HepG2 (cell line): ENCODE results near the gene TMEM187.

ENCODE experiments used
- ELF4 ChIP-seq: sonication (generic); formaldehyde crosslinking; IDR thresholded peaks from 2 replicates; pipeline ENCODE4 v1.5.0; 2020; ENCODE audit warnings: missing genetic modification reagents, mild to moderate bottlenecking, moderate library complexity, borderline replicate concordance
- ZNF552 ChIP-seq: sonication (generic); formaldehyde crosslinking; IDR thresholded peaks from 2 replicates; pipeline ENCODE4 v1.9.0; 2022; ENCODE audit warnings: missing genetic modification reagents, mild to moderate bottlenecking, borderline replicate concordance
- TF ChIP-seq, protein P1 (sequence below): sonication (generic); formaldehyde crosslinking; IDR thresholded peaks from 2 replicates; pipeline ENCODE4 v1.4.0; 2020; ENCODE audit warnings: low read depth, missing genetic modification reagents
- TF ChIP-seq, protein P2 (sequence below): sonication (generic); formaldehyde crosslinking; IDR thresholded peaks from 2 replicates; pipeline ENCODE4 v1.5.0; 2020; ENCODE audit warnings: mild to moderate bottlenecking, missing genetic modification reagents, moderate library complexity

DNA sequence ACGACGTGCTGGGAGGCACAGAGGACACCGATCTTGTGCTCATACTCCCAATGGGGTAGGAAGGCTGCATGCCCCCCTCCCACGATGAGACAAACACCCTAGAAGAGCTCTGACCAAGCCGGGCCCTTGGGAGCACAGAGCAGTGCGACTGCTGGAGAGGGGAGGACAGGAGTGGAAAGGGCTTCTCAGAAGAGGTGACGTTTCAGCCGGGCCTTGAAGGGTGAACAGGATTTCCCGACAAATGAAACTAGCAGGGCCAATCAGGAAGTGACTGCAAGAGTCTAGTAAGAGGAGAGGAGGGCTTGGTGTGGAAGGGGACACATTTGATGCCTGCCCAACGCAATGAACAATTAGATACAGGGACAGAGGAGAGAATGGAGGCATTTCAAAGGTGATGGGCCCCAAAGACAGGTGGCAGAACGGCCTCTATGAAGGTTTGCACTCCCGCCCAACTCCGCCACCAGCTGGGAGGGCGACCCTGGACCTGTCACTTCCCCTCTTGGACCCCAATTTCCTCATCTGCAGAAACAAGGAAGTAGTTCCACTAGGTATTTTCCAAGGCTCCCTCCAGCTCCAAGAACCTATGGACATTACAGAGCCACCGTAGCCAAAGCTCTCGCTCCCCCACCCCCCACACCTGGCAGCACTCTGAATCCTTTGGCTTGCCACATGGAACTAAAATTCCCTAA is 4.9 kb upstream of the TMEM187 start:
- TF ChIP-seq, protein P1, sequence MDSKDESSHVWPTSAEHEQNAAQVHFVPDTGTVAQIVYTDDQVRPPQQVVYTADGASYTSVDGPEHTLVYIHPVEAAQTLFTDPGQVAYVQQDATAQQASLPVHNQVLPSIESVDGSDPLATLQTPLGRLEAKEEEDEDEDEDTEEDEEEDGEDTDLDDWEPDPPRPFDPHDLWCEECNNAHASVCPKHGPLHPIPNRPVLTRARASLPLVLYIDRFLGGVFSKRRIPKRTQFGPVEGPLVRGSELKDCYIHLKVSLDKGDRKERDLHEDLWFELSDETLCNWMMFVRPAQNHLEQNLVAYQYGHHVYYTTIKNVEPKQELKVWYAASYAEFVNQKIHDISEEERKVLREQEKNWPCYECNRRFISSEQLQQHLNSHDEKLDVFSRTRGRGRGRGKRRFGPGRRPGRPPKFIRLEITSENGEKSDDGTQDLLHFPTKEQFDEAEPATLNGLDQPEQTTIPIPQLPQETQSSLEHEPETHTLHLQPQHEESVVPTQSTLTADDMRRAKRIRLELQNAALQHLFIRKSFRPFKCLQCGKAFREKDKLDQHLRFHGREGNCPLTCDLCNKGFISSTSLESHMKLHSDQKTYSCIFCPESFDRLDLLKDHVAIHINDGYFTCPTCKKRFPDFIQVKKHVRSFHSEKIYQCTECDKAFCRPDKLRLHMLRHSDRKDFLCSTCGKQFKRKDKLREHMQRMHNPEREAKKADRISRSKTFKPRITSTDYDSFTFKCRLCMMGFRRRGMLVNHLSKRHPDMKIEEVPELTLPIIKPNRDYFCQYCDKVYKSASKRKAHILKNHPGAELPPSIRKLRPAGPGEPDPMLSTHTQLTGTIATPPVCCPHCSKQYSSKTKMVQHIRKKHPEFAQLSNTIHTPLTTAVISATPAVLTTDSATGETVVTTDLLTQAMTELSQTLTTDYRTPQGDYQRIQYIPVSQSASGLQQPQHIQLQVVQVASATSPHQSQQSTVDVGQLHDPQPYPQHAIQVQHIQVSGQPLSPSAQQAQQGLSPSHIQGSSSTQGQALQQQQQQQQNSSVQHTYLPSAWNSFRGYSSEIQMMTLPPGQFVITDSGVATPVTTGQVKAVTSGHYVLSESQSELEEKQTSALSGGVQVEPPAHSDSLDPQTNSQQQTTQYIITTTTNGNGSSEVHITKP (CRISPR knock-in tag): no peak
- TF ChIP-seq ELF4 (no peak), ZNF552 (CRISPR knock-in tag) (no peak)
- TF ChIP-seq, protein P2, sequence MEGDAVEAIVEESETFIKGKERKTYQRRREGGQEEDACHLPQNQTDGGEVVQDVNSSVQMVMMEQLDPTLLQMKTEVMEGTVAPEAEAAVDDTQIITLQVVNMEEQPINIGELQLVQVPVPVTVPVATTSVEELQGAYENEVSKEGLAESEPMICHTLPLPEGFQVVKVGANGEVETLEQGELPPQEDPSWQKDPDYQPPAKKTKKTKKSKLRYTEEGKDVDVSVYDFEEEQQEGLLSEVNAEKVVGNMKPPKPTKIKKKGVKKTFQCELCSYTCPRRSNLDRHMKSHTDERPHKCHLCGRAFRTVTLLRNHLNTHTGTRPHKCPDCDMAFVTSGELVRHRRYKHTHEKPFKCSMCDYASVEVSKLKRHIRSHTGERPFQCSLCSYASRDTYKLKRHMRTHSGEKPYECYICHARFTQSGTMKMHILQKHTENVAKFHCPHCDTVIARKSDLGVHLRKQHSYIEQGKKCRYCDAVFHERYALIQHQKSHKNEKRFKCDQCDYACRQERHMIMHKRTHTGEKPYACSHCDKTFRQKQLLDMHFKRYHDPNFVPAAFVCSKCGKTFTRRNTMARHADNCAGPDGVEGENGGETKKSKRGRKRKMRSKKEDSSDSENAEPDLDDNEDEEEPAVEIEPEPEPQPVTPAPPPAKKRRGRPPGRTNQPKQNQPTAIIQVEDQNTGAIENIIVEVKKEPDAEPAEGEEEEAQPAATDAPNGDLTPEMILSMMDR: no peak
